ENCODE results near the gene GRAMD1A. TPM values are rescaled to one million over a fixed set of nuclear protein-coding genes. Genes with fewer than 3 reads are reported as not detected.

The GRAMD1A gene
- total RNA-seq, 1 experiment from 2014 or later = 125 TPM

DNA sequence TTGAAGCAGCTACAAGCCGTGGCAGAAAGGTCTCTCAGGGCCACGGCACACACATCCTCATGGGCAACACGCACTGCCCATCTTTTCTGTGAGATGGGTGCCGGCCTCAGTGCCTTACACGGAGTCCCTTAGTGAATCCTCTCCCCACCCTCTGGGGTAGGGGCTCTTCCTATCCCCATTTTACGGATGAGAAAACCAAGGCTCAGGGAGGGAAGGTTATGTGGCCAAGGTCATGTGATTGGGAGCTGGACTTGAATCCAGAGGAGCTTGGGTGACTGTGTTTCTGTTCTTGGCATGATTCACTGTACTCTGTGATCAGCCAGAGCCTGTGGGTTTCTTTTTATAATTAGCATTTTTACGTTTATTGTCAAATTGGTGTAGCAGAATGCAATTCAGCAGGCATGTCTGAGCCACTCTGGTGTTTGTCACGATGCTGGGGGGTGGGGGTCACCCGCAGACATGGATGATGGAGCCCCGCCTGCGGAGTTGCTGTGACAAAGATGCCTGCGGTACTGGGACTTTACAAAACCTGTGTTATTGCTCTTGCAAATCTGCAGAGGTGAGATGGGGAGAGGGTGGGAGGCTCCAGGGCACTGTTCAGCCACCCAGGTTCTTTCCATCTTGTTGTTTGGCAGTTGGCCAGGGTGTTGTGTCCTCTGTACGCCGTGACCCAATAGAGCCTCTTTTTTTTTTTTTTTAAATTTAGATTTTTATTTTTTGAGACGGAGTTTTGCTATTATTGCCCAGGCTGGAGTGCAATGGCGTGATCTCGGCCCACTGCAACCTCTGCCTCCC, 34.7 kb downstream of the GRAMD1A start:
- no peak overlapping the region for H4K8ac ChIP-seq (replicated peaks; ENCODE audit: insufficient read length, low read depth, low read length)
- H4K20me1 ChIP-seq (ENCODE audit: control insufficient read depth, insufficient read depth, insufficient read length) = no peaks in the 10 kb centered on the region
- no peak overlapping the region for H2BK12ac ChIP-seq (ENCODE audit: insufficient read length, low read depth, low read length)
- H3K4ac ChIP-seq (ENCODE audit: low read depth, low read length) = no peak overlapping the region
- no CpG with 5 or more reads among the region's 17 CpGs for WGBS (ENCODE audit: extremely low coverage, insufficient read length, low lambda C conversion rate)
- peaks cover 11% of the 10 kb centered on the region; the same call in 1 of the 2 replicates for H3K27me3 ChIP-seq (ENCODE audit: insufficient read depth, low read length)
- Mint-ChIP-seq H3K27ac (0 out of 7 replicates have a peak overlapping the region, but pooled peaks of 1 of the 3 experiments have one; percentile 18), H3K4me1 (peaks cover 10 to 18% of the 10 kb centered on the region in 2 experiments), H3K9me3 (no peaks in the 10 kb centered on the region), H3K36me3 (ENCODE audit: insufficient read depth in 1 of 3, low read depth in 3 of 3) (peaks cover 2 to 9% (median 4%) of the 10 kb centered on the region in 3 experiments; a peak in 4 of 7 replicates), H3K27me3 (ENCODE audit: low read depth) (peaks cover 37% of the 10 kb centered on the region), H3K4me3 (no peak overlapping the region)
- no peak overlapping the region for H3K14ac ChIP-seq (ENCODE audit: insufficient read depth, low read length)
- no peak overlapping the region for H3K9ac ChIP-seq (ENCODE audit: extremely low read depth, insufficient read length, low read length)
- no peak overlapping the region for H3K23ac ChIP-seq (ENCODE audit: insufficient read length, low read depth, low read length)
- no peak overlapping the region for H4K91ac ChIP-seq (ENCODE audit: insufficient read length, low read depth, low read length)
- H3K27ac ChIP-seq (ENCODE audit: insufficient read length, low read depth, low read length) = no peak overlapping the region
- H2BK5ac ChIP-seq (ENCODE audit: insufficient read length, low read length) = no peak overlapping the region
- TF ChIP-seq, protein P1, sequence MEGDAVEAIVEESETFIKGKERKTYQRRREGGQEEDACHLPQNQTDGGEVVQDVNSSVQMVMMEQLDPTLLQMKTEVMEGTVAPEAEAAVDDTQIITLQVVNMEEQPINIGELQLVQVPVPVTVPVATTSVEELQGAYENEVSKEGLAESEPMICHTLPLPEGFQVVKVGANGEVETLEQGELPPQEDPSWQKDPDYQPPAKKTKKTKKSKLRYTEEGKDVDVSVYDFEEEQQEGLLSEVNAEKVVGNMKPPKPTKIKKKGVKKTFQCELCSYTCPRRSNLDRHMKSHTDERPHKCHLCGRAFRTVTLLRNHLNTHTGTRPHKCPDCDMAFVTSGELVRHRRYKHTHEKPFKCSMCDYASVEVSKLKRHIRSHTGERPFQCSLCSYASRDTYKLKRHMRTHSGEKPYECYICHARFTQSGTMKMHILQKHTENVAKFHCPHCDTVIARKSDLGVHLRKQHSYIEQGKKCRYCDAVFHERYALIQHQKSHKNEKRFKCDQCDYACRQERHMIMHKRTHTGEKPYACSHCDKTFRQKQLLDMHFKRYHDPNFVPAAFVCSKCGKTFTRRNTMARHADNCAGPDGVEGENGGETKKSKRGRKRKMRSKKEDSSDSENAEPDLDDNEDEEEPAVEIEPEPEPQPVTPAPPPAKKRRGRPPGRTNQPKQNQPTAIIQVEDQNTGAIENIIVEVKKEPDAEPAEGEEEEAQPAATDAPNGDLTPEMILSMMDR (conservative IDR thresholded peaks at IDR 0.05) = no peak
- no peak overlapping the region for H3K4me2 ChIP-seq (ENCODE audit: insufficient read depth, insufficient read length, low read length)
- H3K9me3 ChIP-seq (ENCODE audit: control insufficient read depth, low read depth, low read length) = no peaks in the 10 kb centered on the region
- peaks cover 8% of the 10 kb centered on the region for H3K23me2 ChIP-seq (ENCODE audit: insufficient read length, low read depth, low read length, poor library complexity, severe bottlenecking)
- H2AK5ac ChIP-seq (ENCODE audit: insufficient read length, low read length) = no peak overlapping the region
- H3T11ph ChIP-seq (ENCODE audit: low read length) = no peak overlapping the region
- H3K18ac ChIP-seq (ENCODE audit: insufficient read length, low read depth, low read length) = no peak overlapping the region
- no peak overlapping the region for H2BK15ac ChIP-seq (ENCODE audit: low read depth, low read length)
- H4K5ac ChIP-seq (ENCODE audit: insufficient read length, low read depth, low read length) = no peak overlapping the region
- no peaks in the 10 kb centered on the region for H3K79me2 ChIP-seq (ENCODE audit: insufficient read depth, low read length)
- no peak overlapping the region for H2BK120ac ChIP-seq (ENCODE audit: low read depth, low read length, poor library complexity, severe bottlenecking)
- H3K4me1 ChIP-seq (ENCODE audit: insufficient read depth, low read length) = no peaks in the 10 kb centered on the region
- H3K56ac ChIP-seq (ENCODE audit: insufficient read length, low read depth, low read length) = no peak overlapping the region
- H3K79me1 ChIP-seq (ENCODE audit: insufficient read depth, low read depth, low read length, poor library complexity, severe bottlenecking) = no peaks in the 10 kb centered on the region
- no peak for DNase-seq
- H2AFZ ChIP-seq (ENCODE audit: low read length) = no peak overlapping the region
- H2BK20ac ChIP-seq (ENCODE audit: low read depth, low read length, poor library complexity, severe bottlenecking) = no peak overlapping the region
